SK-N-SH treated with all-trans-retinoic acid at 6 μM for 48 hours (cell line): ENCODE results near the gene C15orf39.

Source experiments
- CSRNP3 ChIP-seq: fragments of 250-450 bp; sonication (Bioruptor Pico); IDR thresholded peaks from 2 replicates; pipeline ENCODE4 v1.5.1; 2021; ENCODE audit warnings: mild to moderate bottlenecking, moderate library complexity
- ESRRG ChIP-seq: fragments of 250-450 bp; sonication (Bioruptor Pico); IDR thresholded peaks from 2 replicates; pipeline ENCODE4 v1.6.1; 2021; ENCODE audit warnings: mild to moderate bottlenecking
- ISL1 ChIP-seq: fragments of 250-450 bp; sonication (Bioruptor Pico); IDR thresholded peaks from 2 replicates; pipeline ENCODE4 v2.1.2; 2022; ENCODE audit warnings: mild to moderate bottlenecking, moderate library complexity
- POU6F1 ChIP-seq: fragments of 250-450 bp; sonication (Bioruptor Pico); IDR thresholded peaks from 2 replicates; pipeline ENCODE4 v1.8.0; 2021; ENCODE audit warnings: low read depth, mild to moderate bottlenecking, moderate library complexity, borderline replicate concordance
- RARB ChIP-seq: fragments of 250-450 bp; sonication (Bioruptor Pico); IDR thresholded peaks from 2 replicates; pipeline ENCODE4 v1.8.0; 2021; ENCODE audit warnings: mild to moderate bottlenecking, moderate library complexity
- SNAI2 ChIP-seq: fragments of 250-450 bp; sonication (Bioruptor Pico); IDR thresholded peaks from 2 replicates; pipeline ENCODE4 v1.5.0; 2020; ENCODE audit warnings: mild to moderate bottlenecking, moderate library complexity
- TOX ChIP-seq: fragments of 250-450 bp; sonication (Bioruptor Pico); IDR thresholded peaks from 2 replicates; pipeline ENCODE4 v1.8.0; 2021; ENCODE audit warnings: mild to moderate bottlenecking, moderate library complexity, borderline replicate concordance
- ZC3H10 ChIP-seq: fragments of 250-450 bp; sonication (Bioruptor Pico); IDR thresholded peaks from 2 replicates; pipeline ENCODE4 v1.5.1; 2021; ENCODE audit warnings: mild to moderate bottlenecking, moderate library complexity
- ZFP3 ChIP-seq: fragments of 250-450 bp; sonication (Bioruptor Pico); IDR thresholded peaks from 2 replicates; pipeline ENCODE4 v1.5.0; 2020; ENCODE audit warnings: mild to moderate bottlenecking, moderate library complexity
- ZFP30 ChIP-seq: fragments of 450-650 bp; formaldehyde crosslinking; IDR thresholded peaks from 2 replicates; pipeline ENCODE4 v1.5.0; 2022; ENCODE audit warnings: mild to moderate bottlenecking, moderate library complexity
- ZNF70 ChIP-seq: fragments of 450-650 bp; formaldehyde crosslinking; IDR thresholded peaks from 2 replicates; pipeline ENCODE4 v1.5.0; 2020; ENCODE audit warnings: mild to moderate bottlenecking, moderate library complexity
- TF ChIP-seq, protein P1 (sequence below): fragments of 250-450 bp; sonication (Bioruptor Pico); IDR thresholded peaks from 2 replicates; pipeline ENCODE4 v1.8.0; 2020; ENCODE audit warnings: mild to moderate bottlenecking, moderate library complexity, borderline replicate concordance

GRCh38 chr15:75207618-75208500, 6.2 kb downstream of the C15orf39 start:
- TF ChIP-seq ISL1 (CRISPR knock-in tag) = no peak
- TF ChIP-seq, protein P1, sequence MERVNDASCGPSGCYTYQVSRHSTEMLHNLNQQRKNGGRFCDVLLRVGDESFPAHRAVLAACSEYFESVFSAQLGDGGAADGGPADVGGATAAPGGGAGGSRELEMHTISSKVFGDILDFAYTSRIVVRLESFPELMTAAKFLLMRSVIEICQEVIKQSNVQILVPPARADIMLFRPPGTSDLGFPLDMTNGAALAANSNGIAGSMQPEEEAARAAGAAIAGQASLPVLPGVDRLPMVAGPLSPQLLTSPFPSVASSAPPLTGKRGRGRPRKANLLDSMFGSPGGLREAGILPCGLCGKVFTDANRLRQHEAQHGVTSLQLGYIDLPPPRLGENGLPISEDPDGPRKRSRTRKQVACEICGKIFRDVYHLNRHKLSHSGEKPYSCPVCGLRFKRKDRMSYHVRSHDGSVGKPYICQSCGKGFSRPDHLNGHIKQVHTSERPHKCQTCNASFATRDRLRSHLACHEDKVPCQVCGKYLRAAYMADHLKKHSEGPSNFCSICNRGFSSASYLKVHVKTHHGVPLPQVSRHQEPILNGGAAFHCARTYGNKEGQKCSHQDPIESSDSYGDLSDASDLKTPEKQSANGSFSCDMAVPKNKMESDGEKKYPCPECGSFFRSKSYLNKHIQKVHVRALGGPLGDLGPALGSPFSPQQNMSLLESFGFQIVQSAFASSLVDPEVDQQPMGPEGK (CRISPR knock-in tag) = no peak
- TF ChIP-seq ZNF70 (CRISPR knock-in tag) = no peak
- TF ChIP-seq ZFP3 (CRISPR knock-in tag) = no peak
- no peak for TF ChIP-seq ESRRG (CRISPR knock-in tag)
- no peak for TF ChIP-seq TOX
- no peak for TF ChIP-seq CSRNP3 (CRISPR knock-in tag)
- TF ChIP-seq ZC3H10 (CRISPR knock-in tag) = no peak
- TF ChIP-seq POU6F1 (CRISPR knock-in tag) = no peak
- no peak for TF ChIP-seq RARB
- TF ChIP-seq ZFP30 (CRISPR knock-in tag) = no peak
- no peak for TF ChIP-seq SNAI2
